ENCODE data around the gene SUCLG2. TPM values are rescaled to one million over a fixed set of nuclear protein-coding genes. Genes with fewer than 3 reads are reported as not detected.

The SUCLG2 gene, protein sequence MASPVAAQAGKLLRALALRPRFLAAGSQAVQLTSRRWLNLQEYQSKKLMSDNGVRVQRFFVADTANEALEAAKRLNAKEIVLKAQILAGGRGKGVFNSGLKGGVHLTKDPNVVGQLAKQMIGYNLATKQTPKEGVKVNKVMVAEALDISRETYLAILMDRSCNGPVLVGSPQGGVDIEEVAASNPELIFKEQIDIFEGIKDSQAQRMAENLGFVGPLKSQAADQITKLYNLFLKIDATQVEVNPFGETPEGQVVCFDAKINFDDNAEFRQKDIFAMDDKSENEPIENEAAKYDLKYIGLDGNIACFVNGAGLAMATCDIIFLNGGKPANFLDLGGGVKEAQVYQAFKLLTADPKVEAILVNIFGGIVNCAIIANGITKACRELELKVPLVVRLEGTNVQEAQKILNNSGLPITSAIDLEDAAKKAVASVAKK
- 99.2 TPM for total RNA-seq
- long read RNA-seq, transcript SUCLG2-201 (11 exons, 2,352 nt): major isoform, 69 of 73 reads
- long read RNA-seq, partial matches to known transcripts: 3 of 73 reads
- long read RNA-seq, other reads (novel, unspliced or antisense): 1 of 73 reads

DNA sequence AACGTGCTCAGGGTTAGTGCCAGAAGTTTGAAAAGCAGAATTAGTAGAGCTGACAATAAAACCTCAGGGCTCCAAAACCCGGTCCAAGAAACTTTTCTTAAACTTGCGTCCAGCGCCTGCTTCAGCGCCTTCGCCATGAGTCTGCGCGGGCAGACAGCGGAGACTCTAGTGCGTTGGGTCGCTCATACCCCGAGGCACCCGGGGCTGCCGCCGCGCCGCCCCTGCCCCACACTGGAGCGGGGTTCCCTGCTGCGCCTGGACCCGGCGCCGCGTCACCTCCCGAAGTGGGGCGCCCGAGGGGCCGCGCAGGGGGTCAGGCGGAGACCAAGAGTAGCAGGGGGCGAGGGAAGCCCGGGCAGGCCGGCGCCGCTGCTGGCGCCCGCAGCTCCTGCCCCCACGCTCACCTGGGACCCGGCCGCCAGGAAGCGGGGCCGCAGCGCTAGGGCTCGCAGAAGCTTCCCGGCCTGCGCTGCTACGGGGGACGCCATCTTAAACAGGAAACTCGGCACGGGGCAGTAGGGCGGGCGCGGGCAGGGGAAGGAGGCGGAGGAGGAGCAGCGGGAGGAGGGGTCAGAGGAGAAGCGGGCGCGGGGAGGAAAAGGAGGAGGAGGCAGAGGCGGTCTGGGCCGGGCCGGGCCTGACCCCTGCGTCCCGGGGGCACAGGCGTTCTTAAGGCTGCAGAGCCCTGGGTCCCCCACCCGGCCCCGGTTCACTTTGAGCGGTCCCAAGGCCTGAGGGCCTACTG is at the start of gene SUCLG2:
SUCLG2 (minus strand) TSS at position 514 of the 745 bp plus-strand sequence; CDS start at position 488, 26 bp downstream.
- intact Hi-C loops (cut with DNase I): no loop called here
- peak; percentile 99 for ATAC-seq
- DNase-seq (ENCODE audit: missing footprints): peak; percentile 96

DNA sequence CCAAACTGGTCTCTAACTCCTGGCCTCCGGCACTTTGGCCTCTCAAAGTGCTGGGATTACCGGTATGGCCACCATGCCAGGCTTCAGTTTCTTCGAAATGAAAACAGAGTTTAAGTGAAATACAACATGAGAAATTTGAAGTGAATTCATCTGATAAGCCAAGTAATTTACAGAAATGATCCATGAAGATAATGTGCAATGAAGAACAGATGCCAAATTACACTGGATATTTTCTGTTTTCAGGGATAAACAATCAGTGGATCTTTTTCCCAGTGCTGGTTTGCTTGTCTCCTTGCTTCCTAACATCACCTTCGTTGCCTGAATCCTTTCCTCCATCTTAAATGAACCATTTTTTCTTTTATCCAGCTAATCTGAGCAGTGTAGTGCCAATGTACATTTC is 46.2 kb upstream of the SUCLG2 start:
- DNase-seq (ENCODE audit: missing footprints) (no peak), ATAC-seq (no peak)
- intact Hi-C loops (cut with DNase I): no loop called here

DNA sequence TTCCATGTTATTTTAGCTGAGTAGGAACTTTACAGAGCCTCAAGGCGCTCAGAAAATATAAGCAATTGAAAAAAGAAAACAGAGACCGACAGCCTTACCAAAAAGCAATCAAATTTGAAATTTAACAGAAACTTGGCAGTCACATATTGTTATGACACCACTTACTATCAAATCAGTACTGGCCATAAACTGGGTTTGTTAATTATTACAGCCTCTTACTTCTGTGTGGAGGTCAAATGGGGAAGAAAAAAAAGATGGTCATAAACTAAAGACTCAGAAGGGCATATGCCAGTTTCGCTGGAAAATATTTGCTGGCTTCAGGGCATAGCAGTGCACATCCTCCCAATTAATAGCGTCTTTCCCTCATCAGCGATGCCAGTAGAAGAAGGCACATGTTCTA is 45.5 kb upstream of the SUCLG2 start:
- no peak for ATAC-seq
- no peak for DNase-seq (ENCODE audit: missing footprints)
- intact Hi-C loops (cut with DNase I): no loop called here

DNA sequence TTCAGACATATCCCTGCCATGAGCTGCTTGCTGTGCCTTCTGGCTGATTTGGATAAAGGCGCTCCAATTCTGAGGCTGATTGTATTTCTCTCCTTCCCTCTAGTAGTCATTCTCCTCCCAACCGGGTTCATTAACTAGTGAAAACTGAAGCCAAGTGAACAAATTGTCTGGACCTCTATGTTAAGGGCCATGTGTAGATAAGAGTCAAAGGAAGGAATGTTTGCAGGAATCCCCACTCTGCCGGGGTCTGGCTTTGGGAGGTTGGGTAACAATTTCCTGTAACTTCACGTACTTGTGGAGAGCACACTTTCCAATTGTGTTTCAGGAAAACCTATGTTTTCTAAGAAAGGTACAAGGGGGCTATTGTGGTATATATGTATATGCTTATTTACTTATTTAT is 38.2 kb upstream of the SUCLG2 start:
- ATAC-seq: no peak

DNA sequence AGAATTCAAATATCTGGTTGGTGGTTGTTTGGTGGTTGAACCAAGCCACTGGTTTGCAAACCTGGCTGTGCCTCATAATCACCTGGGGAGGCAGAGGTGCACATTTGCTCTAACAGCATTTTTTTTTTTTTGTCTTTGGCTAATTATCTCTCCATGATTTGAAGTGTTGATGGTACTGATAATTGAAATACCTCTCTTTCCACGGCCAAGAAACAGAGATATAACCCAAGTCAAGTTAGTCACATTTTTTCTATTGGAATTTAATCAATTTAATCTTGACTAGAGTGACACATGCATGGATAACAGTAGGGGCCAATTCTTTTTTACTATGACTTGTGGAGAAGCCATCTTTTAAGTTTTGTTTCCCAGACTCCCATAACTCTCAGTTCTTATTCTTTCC is 37.5 kb upstream of the SUCLG2 start:
- intact Hi-C loops (cut with DNase I): no loop called here
- DNase-seq (ENCODE audit: missing footprints) (no peak), ATAC-seq (no peak)

More for the DNA sequence above, 38.2 kb upstream of the SUCLG2 start:
- no peak for DNase-seq (ENCODE audit: missing footprints)
- intact Hi-C loops (cut with DNase I): no loop called here

DNA sequence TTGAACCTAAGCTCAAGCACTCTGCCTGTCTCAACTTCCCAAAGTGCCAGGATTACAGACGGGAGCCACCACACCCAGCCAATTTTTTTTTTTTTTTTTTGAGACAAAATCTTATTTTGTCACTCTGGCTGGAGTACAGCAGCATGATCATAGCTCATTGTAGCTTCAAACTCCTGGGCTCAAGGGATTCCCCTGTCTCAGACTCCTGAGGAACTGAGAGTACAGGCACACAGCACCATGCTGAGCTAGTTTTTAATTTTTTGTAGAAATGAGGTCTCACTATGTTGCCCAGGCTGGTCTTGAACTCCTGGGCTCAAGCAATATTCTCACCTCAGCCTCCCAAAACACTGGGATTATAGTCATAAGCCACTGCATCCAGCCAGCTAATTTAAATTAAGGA is 36.8 kb upstream of the SUCLG2 start:
- DNase-seq (ENCODE audit: missing footprints) (no peak), ATAC-seq (no peak)
- intact Hi-C loops (cut with DNase I): no loop called here

DNA sequence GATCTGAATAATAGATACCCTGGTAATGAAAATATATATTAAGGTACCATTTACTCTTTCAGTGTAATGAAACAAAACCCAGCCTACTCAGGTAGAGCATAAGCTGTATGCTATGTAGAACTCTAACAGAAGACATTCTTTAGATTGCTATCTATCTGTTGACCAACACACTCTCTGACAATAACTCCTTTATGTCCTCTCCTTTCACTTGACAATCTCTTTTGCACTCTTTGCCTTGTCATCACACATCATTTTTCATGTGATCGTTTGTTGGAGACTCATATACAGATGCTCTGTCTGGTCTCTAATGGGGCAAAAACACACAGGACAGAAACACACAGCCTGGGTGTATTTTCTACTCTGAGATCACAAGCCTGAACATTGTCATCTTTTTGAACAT is 35.4 kb upstream of the SUCLG2 start:
- intact Hi-C loops (cut with DNase I): no loop called here
- no peak for DNase-seq (ENCODE audit: missing footprints)
- no peak for ATAC-seq

DNA sequence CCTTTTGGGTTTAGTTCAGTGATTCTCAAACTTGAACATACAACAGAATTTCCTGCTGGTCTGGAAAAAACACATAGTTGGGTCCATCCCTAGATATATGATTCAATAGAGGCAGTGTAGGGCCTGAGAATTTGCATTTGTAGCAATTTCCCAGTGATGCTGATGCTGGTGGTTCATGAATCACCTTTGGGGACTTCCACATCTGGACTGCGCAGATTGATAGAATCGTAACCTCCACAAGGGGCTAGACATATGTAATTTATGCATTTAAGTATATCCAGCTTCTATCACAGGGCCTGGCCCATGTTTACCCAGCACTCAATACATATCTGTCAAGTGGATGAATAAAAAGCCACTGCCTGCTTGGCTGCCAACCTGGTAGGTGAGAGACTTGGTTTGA is 33.8 kb upstream of the SUCLG2 start:
- ATAC-seq: no peak
- DNase-seq (ENCODE audit: missing footprints): no peak
- intact Hi-C loops (cut with DNase I): no loop called here

DNA sequence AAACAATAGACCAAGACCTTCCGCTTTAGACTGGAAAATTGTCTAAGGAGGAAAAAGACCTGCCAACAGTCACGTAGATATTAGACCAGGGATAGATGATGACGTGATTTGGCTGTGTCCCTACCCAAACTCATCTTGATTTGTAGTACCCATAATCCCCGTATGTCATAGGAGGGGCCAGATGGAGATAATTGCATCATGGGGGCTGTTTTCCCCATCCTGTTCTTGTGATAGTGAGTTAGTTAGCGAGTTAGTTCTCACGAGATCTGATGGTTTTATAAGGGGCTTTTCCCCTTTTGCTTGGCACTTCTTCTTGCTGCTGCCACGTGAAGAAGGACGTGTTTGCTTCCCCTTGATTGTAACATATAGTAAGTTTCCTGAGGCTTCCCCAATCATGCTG is 31.7 kb upstream of the SUCLG2 start:
- ATAC-seq: no peak
- intact Hi-C loops (cut with DNase I): no loop called here
- DNase-seq (ENCODE audit: missing footprints): no peak

DNA sequence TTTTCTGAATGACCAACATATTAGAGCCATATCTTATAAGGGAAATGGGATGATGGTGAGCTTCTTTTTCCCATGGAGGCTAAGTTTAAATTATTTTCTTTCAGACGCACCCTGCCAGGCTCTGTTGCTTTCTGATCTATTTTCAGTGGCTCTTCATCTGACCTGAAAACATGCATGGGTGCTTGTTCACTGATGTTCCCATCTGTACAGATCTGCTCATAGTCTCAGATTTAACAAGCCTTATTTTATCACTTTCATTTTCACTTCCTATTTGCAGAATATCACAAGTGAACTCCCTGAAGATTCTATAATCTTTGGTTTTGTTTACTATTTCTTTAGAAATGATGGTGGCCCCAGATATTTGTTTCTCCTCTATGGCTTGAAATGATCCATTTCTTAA is 31.1 kb upstream of the SUCLG2 start:
- ATAC-seq (no peak), DNase-seq (ENCODE audit: missing footprints) (no peak)
- intact Hi-C loops (cut with DNase I): no loop called here

DNA sequence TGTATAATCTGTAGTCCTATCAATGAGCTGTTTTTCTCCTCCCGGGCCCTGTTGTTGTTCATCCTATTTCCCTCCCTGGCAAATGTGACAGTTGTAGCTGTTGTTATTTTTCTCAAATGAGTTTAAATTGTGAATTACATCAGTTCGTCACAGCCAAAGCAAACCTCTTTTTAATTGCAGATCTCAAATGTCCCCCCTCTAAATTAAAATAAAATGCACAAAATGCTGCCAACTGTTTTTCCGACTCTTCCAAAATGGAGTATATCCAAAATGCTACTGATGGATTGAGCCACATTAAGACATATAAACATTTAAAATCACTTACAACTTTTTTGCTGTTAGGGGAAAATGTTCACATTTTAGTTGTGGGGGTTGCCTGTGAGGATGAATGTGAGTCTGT is 29.8 kb upstream of the SUCLG2 start:
- DNase-seq (ENCODE audit: missing footprints): no peak
- intact Hi-C loops (cut with DNase I): no loop called here
- ATAC-seq: no peak

DNA sequence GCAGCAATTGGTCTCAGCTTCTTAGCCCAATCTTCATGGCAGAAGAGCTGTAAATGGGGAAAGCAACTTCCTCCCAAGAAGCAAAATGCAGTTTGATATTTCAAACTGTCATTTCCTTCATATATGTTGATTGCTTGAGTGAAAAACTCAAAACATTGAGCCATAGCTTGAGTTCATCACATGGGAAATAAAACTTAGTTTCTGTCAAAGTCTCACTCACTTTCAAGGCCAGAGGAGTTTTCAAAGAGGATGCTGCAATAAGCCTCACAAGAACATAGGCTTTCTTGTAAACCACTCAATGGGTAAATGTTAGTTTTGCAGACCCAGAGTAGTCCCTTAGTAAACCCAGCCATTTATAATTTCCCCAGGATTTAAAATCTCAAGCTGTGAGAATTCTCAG is 29.1 kb upstream of the SUCLG2 start:
- DNase-seq (ENCODE audit: missing footprints) (no peak), ATAC-seq (no peak)
- intact Hi-C loops (cut with DNase I): no loop called here

DNA sequence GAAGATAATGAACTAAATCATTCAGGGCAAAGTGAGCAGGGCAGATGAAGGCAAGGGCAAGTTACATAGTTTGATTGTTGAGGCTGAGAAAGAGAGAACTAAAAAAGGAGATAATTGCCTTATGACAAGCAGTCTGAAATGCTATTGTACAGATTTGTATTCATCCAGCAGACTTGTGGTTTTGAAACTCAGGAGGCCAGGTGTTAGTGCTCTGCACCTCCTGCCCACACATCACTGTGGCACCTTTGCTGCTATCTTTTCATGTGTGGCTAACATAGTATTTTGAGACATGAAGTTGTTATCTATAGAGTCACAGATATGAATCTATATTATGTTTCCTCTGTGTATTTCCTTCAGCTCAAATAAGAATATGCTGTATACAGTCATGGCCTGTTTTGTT is 24.3 kb upstream of the SUCLG2 start:
- intact Hi-C loops (cut with DNase I): no loop called here
- no peak for ATAC-seq
- DNase-seq (ENCODE audit: missing footprints): no peak

DNA sequence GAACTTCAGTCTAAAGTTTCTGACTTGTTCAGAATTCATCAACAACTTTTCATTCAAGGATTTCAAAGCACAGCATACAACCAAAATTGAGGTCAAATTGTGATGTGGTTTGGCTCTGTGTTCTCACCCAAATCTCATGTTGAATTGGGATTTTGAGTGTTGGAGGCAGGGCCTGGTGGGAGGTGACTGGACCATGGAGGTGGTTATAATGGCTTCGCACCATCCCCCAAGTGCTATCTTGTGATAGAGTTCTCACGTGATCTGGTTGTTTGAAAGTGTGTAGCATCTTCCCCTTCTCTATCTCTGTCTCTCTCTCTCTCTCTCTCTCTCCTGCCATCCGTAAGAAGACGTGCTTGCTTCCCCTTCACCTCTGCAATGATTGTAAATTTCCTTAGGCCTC is 19.6 kb upstream of the SUCLG2 start:
- no peak for ATAC-seq
- no peak for DNase-seq (ENCODE audit: missing footprints)
- intact Hi-C loops (cut with DNase I): no loop called here

DNA sequence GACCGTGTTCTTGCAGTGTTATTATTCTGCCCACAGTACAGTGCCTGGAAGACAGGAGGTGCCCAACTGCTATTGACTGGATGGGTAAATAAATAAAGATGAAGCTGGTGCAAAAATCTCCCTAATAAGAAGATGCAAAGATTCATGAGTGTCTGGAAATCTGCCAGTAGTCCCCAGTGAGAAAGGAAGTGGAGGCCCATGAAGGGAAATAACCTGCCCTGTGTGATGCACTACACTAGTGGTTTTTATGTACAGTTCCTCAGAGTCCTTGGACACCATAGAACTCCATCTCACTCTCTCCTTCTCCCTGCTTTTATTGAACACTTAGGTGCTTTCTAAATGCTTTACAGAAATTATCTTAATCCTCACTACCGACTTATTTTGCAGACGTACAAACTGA is 8.3 kb upstream of the SUCLG2 start:
- ATAC-seq (no peak), DNase-seq (ENCODE audit: missing footprints) (no peak)
- intact Hi-C loops (cut with DNase I): no loop called here

DNA sequence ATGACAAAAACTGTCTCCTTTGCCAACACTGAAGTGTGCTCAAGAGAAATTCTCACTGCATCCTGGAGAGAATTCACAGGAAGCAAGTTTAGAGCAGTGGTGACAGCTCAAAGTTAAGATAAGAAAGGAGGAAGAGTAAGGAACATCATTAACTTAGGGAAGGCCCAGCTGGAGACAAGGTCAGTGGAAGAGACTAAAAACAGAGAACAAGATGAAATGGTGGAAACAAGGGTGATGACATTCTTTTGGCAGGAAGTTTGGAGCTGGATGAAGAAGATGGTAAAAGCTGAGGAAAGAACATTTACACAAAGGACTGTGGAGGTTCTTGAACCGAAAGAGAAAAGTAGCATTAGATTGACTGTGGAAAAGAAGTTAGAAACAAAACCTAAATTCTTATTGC is 6.7 kb upstream of the SUCLG2 start:
- intact Hi-C loops (cut with DNase I): no loop called here
- no peak for DNase-seq (ENCODE audit: missing footprints)
- ATAC-seq: peak; percentile 44

DNA sequence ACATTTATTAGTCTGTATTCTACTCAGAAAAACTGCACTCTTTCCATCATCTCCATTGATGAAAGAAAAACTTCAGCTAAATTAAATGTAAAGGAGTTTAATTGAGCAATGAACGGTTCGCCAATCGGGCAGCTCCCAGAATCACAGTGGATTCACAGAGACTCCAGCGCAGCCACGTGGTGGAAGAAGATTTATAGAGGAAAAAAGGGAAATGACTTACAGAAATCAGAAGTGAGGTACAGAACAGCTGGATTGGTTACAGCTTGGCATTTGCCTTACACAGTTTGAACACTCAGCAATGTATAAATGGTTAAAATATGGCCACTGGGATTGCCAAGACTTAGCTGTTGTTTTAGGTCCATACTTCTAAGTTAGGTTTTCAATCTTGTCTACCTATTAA is 2.8 kb upstream of the SUCLG2 start:
- ATAC-seq: no peak
- intact Hi-C loops (cut with DNase I): no loop called here

DNA sequence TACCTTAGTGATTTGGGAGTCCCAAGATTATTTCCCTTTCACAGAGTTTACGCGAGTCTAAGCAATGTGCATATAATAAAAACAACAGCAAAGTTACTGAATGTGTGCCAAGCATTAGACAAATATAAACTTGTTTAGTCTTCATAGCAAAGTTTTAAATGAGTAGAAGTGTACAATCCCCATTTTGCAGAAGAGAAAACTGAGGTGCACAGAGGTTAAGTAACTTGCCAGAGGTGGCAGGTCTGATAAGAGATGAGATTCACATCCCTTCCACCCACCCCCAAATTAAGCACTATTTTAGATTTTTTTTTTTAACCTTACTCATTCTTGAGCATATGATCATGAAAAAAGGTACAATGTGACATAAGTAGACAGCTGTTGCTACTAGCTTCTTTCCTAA is 2.2 kb upstream of the SUCLG2 start:
- no peak for ATAC-seq
- intact Hi-C loops (cut with DNase I): no loop called here

More for the DNA sequence above, 2.8 kb upstream of the SUCLG2 start:
- no peak for DNase-seq (ENCODE audit: missing footprints)

DNA sequence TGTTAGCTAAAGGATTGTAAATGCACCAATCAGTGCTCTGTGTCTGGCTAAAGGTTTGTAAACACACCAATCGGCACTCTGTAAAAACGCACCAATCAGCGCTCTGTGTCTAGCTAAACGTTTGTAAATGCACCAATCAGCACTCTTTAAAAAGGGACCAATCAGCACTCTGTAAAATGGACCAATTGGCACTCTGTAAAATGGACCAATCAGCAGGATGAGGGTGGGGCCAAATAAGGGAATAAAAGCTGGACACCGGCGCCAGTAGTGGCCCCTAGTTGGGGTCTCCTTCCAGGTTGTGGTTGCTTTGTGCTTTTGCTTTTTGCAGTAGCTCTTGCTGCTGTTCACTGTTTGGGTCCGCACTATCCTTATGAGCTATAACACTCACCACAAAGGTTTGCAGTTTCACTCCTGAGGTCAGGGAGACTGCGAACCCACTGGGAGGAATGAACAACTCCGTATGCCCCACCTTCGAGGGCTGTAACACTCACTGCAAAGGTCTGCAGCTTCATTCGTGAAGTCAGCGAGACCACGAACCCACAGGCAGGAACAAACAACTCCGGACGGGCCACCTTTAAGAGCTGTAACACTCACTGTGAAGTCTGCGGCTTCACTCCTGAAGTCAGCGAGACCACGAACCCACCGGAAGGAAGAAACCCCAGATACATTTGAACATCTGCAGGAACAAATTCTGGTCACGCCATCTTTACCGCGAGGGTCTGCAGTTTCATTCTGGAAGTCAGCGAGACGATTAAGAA is 1.1 kb upstream of the SUCLG2 start:
- no peak for DNase-seq (ENCODE audit: missing footprints)
- no peak for ATAC-seq
- intact Hi-C loops (cut with DNase I): no loop called here

More for the DNA sequence above, 2.2 kb upstream of the SUCLG2 start:
- DNase-seq (ENCODE audit: missing footprints): no peak

DNA sequence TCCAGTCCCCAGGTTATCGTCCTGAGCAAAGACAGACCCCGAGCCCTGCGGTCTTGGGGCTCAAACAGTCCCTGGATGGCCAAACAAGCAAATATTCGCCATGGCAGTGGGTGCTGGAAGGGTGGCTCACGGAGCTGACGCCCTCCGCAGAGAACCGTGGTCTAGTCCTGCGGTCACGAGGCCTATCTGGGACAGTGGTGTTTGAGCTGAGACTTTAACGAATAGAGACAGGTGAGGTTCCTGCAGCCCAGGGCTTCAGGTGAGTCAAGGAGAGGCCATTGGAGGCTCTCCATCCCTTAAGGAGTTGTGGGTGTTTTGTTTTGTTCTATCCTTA is 399 bp upstream of the SUCLG2 start:
- DNase-seq (ENCODE audit: missing footprints): no peak
- no peak for ATAC-seq
- intact Hi-C loops (cut with DNase I): no loop called here
